Measurements from ENCODE around the gene TTC3. TPM values are rescaled to one million over a fixed set of nuclear protein-coding genes. Genes with fewer than 3 reads are reported as not detected.
A peak's percentile ranks its signal among the peaks of the same experiment; 100 is the strongest.

TTC3 gene
- total and polyA plus RNA-seq, 2 of the 13 experiments (the other 11 are each of a cell fraction or from before 2014, with no cell fraction given) = 55.7 to 108 TPM

DNA sequence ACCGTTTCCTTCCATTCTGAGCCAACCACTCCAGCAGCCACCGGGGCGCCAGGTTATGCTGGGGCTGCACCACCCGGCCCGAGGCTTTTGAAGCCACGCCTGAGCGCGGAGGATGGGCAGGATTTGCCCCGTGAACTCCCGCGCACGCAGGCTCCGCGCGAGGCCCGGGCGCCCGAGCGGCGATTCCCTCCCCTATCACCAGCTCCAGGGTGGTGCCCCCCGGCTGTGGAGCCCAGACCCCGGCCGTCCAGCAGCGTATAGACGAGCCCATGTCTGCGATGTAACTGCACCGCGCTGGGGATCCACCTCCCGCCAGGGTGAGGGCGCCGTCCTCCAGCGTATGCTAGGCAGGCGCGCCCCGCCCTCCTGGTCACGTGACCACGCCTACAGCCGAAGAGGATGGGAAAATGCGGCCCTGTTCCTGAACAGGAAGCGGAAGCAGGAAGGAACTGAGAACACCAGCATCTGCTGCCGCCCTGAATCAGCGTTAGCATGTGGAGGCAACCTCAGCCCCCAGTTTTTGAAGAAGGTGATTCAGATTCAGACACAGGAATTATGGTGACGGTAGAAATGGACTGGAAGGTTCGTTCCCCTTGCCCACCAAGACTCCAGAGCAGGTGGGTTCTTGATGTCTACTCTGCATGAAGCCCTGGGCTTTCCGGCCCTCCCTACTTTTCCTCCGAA, 148.1 kb downstream of the TTC3 start (continued):
- TF ChIP-seq KMT2B (CRISPR knock-in tag; IDR thresholded peaks at IDR 0.05) (peak; percentile 77; the same call in 1 of the 2 replicates), ZFP36 (IDR thresholded peaks at IDR 0.05; ENCODE audit: borderline replicate concordance, low read depth, low read length, partially characterized antibody) (no peak), ISL2 (CRISPR knock-in tag; IDR thresholded peaks at IDR 0.05) (0 out of 2 replicates have a peak, but pooled peaks have one; percentile 39), WIZ (CRISPR knock-in tag; IDR thresholded peaks at IDR 0.05) (peak; percentile 84), PHB2 (IDR thresholded peaks at IDR 0.05; ENCODE audit: partially characterized antibody) (no peak), TBX2 (CRISPR knock-in tag; IDR thresholded peaks at IDR 0.05; ENCODE audit: borderline replicate concordance) (peak; percentile 78), ZNF577 (CRISPR knock-in tag; IDR thresholded peaks at IDR 0.05; ENCODE audit: borderline replicate concordance, low read depth) (no peak), ZNF496 (CRISPR knock-in tag; IDR thresholded peaks at IDR 0.05; ENCODE audit: insufficient replicate concordance) (no peak), GATAD2A (CRISPR knock-in tag; IDR thresholded peaks at IDR 0.05) (peak; percentile 57), NFATC3 (CRISPR knock-in tag; IDR thresholded peaks at IDR 0.05) (peak; percentile 64; the same call in 1 of the 2 replicates), ZKSCAN8 (CRISPR knock-in tag; IDR thresholded peaks at IDR 0.05; ENCODE audit: borderline replicate concordance) (peak; percentile 78; the same call in 1 of the 2 replicates), SP4 (CRISPR knock-in tag; IDR thresholded peaks at IDR 0.05) (peak; percentile 74), CREM (IDR thresholded peaks at IDR 0.05) (peak; percentile 32; the same call in 1 of the 2 replicates), CREM (CRISPR knock-in tag; IDR thresholded peaks at IDR 0.05) (no peak), YEATS4 (CRISPR knock-in tag; IDR thresholded peaks at IDR 0.05; ENCODE audit: borderline replicate concordance) (peak; percentile 81; the same call in 1 of the 2 replicates), ARNT (IDR thresholded peaks at IDR 0.05) (no peak), ZNF549 (CRISPR knock-in tag; IDR thresholded peaks at IDR 0.05) (no peak), ZKSCAN5 (CRISPR knock-in tag; IDR thresholded peaks at IDR 0.05) (no peak), ZNF547 (CRISPR knock-in tag; IDR thresholded peaks at IDR 0.05) (peak; percentile 96), NONO (IDR thresholded peaks at IDR 0.05) (no peak), NONO (CRISPR knock-in tag; conservative IDR thresholded peaks at IDR 0.05) (peak; percentile 81)
- TF ChIP-seq, protein P1, sequence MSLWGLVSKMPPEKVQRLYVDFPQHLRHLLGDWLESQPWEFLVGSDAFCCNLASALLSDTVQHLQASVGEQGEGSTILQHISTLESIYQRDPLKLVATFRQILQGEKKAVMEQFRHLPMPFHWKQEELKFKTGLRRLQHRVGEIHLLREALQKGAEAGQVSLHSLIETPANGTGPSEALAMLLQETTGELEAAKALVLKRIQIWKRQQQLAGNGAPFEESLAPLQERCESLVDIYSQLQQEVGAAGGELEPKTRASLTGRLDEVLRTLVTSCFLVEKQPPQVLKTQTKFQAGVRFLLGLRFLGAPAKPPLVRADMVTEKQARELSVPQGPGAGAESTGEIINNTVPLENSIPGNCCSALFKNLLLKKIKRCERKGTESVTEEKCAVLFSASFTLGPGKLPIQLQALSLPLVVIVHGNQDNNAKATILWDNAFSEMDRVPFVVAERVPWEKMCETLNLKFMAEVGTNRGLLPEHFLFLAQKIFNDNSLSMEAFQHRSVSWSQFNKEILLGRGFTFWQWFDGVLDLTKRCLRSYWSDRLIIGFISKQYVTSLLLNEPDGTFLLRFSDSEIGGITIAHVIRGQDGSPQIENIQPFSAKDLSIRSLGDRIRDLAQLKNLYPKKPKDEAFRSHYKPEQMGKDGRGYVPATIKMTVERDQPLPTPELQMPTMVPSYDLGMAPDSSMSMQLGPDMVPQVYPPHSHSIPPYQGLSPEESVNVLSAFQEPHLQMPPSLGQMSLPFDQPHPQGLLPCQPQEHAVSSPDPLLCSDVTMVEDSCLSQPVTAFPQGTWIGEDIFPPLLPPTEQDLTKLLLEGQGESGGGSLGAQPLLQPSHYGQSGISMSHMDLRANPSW (CRISPR knock-in tag; IDR thresholded peaks at IDR 0.05; ENCODE audit: borderline replicate concordance) = no peak; the same call in 1 of the 2 replicates
- TF ChIP-seq, protein P2, sequence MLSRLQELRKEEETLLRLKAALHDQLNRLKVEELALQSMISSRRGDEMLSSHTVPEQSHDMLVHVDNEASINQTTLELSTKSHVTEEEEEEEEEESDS (CRISPR knock-in tag; IDR thresholded peaks at IDR 0.05; ENCODE audit: borderline replicate concordance) = no peak
- TF ChIP-seq, protein P3, sequence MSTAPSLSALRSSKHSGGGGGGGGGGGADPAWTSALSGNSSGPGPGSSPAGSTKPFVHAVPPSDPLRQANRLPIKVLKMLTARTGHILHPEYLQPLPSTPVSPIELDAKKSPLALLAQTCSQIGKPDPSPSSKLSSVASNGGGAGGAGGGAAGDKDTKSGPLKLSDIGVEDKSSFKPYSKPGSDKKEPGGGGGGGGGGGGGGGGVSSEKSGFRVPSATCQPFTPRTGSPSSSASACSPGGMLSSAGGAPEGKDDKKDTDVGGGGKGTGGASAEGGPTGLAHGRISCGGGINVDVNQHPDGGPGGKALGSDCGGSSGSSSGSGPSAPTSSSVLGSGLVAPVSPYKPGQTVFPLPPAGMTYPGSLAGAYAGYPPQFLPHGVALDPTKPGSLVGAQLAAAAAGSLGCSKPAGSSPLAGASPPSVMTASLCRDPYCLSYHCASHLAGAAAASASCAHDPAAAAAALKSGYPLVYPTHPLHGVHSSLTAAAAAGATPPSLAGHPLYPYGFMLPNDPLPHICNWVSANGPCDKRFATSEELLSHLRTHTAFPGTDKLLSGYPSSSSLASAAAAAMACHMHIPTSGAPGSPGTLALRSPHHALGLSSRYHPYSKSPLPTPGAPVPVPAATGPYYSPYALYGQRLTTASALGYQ (CRISPR knock-in tag; IDR thresholded peaks at IDR 0.05) = peak; percentile 51; the same call in 1 of the 2 replicates

All from HepG2 (cell line).